SK-N-SH (cell line): Measurements from ENCODE around the gene TMEM165. TPM values are rescaled to one million over a fixed set of nuclear protein-coding genes. Genes with fewer than 3 reads are reported as not detected.

ENCODE experiments used
- CTCF ChIA-PET: fragments of 300-600, 350-600 bp; formaldehyde crosslinking; extraction: SDS; loops from one replicate; lab custom pipeline; 2021; lab: Yijun Ruan, JAX
- POLR2A ChIA-PET: fragments of 350-600 bp; sonication (Branson Sonifier 250); formaldehyde crosslinking; extraction: SDS; loops from one replicate; lab custom pipeline; 2020; ENCODE audit warnings: antibody characterized with exemption, inconsistent platforms; lab: Yijun Ruan, JAX
- DNase-seq: peaks from one replicate; pipeline ENCODE4 v3.0.0; 2012
- H2AFZ ChIP-seq: fragments of 200-600 bp; sonication (generic); 2 replicates; pipeline ENCODE4 v1.8.1; 2016; ENCODE audit warnings: antibody characterized with exemption, mild to moderate bottlenecking, low read depth
- H3F3A ChIP-seq: fragments of 200-600 bp; sonication (generic); replicated peaks from 2 replicates; pipeline ENCODE3; 2016; ENCODE audit warnings: antibody characterized with exemption, mild to moderate bottlenecking; ENCODE audit not compliant: insufficient read depth
- H3K27ac ChIP-seq, 2 experiments: fragments of 200-500 bp in 1 of 2; fragments of 200-600 bp in 1 of 2; sonication (Bioruptor generic) in 1 of 2; sonication (generic), shearing (Covaris generic) in 1 of 2; 2 replicates each; pipeline versions ENCODE4 v1.5.1 to v1.6.1; 2014 to 2016; ENCODE audit warnings: low read depth in 2 of 2, inconsistent platforms in 1 of 2, low read length in 1 of 2, mild to moderate bottlenecking in 1 of 2, mixed read lengths in 1 of 2
- H3K27me3 ChIP-seq: fragments of 200-600 bp; sonication (generic), shearing (Covaris generic); 2 replicates; pipeline ENCODE4 v1.6.1; 2016; ENCODE audit warnings: mixed run types; ENCODE audit not compliant: insufficient read depth
- H3K36me3 ChIP-seq, 2 experiments: fragments of 200-500 bp in 1 of 2; fragments of 200-600 bp in 1 of 2; sonication (Bioruptor generic) in 1 of 2; sonication (generic) in 1 of 2; replicated peaks in 1 of 2; 2 replicates each; pipeline versions ENCODE3 to v1.5.1; 2014 to 2016; ENCODE audit warnings: low read length in 1 of 2, mild to moderate bottlenecking in 1 of 2; ENCODE audit not compliant: insufficient read depth in 2 of 2, control insufficient read depth in 1 of 2
- H3K4me1 ChIP-seq, 2 experiments: fragments of 200-500 bp in 1 of 2; fragments of 200-600 bp in 1 of 2; sonication (Bioruptor generic) in 1 of 2; sonication (generic), shearing (Covaris generic) in 1 of 2; 2 replicates each; pipeline versions ENCODE4 v1.5.1 to v1.6.1; 2014 to 2016; ENCODE audit warnings: low read depth in 1 of 2, low read length in 1 of 2, mixed run types in 1 of 2; ENCODE audit not compliant: insufficient read depth in 2 of 2, control insufficient read depth in 1 of 2
- H3K4me2 ChIP-seq: fragments of 200-600 bp; sonication (generic), shearing (Covaris generic); 2 replicates; pipeline ENCODE4 v1.6.1; 2017; ENCODE audit warnings: mixed run types
- H3K4me3 ChIP-seq, 2 experiments: fragments of 200-500 bp in 1 of 2; fragments of 200-600 bp in 1 of 2; sonication (Bioruptor generic) in 1 of 2; sonication (generic), shearing (Covaris generic) in 1 of 2; 2 replicates each; pipeline versions ENCODE4 v1.5.1 to v1.8.1; 2014 to 2016; ENCODE audit warnings: low read depth in 2 of 2, inconsistent platforms in 1 of 2, low read length in 1 of 2, mild to moderate bottlenecking in 1 of 2, mixed read lengths in 1 of 2, moderate library complexity in 1 of 2
- H3K79me2 ChIP-seq: fragments of 200-600 bp; sonication (generic); 2 replicates; pipeline ENCODE4 v1.8.1; 2017; ENCODE audit warnings: mild to moderate bottlenecking; ENCODE audit not compliant: insufficient read depth
- H3K9ac ChIP-seq: fragments of 200-600 bp; sonication (generic); 2 replicates; pipeline ENCODE4 v1.6.1; 2017; ENCODE audit warnings: mixed run types
- H3K9me2 ChIP-seq: fragments of 200-600 bp; sonication (generic); 2 replicates; pipeline ENCODE4 v1.6.1; 2017; ENCODE audit warnings: mixed run types
- H3K9me3 ChIP-seq: fragments of 200-600 bp; sonication (generic); 2 replicates; pipeline ENCODE4 v1.6.1; 2017; ENCODE audit warnings: mixed run types, mild to moderate bottlenecking, moderate library complexity
- H4K20me1 ChIP-seq: fragments of 200-600 bp; sonication (generic); 2 replicates; pipeline ENCODE4 v1.6.1; 2017; ENCODE audit warnings: mild to moderate bottlenecking, mixed run types; ENCODE audit not compliant: insufficient read depth
- CHD2 ChIP-seq: fragments of 150-350 bp; IDR thresholded peaks from 2 replicates; pipeline ENCODE4 v1.6.1; 2018; ENCODE audit warnings: low read length; ENCODE audit not compliant: partially characterized antibody
- CTCF ChIP-seq: fragments of 200-600 bp; sonication (generic); IDR thresholded peaks from 2 replicates; pipeline ENCODE4 v1.6.1; 2017; ENCODE audit warnings: antibody characterized with exemption, mild to moderate bottlenecking, moderate library complexity
- EP300 ChIP-seq, 2 experiments: IDR thresholded peaks; 2 replicates each; pipeline versions ENCODE4 v1.4.0 to v1.6.1; 2012; ENCODE audit warnings: borderline replicate concordance in 1 of 2, low read depth in 1 of 2, low read length in 1 of 2
- FOXM1 ChIP-seq: IDR thresholded peaks from 2 replicates; pipeline ENCODE4 v1.4.0; 2012; ENCODE audit warnings: low read depth, mild to moderate bottlenecking
- GABPA ChIP-seq: IDR thresholded peaks from 2 replicates; pipeline ENCODE4 v1.4.0; 2012; ENCODE audit warnings: low read depth, mild to moderate bottlenecking
- GATA2 ChIP-seq: sonication (generic); formaldehyde crosslinking; IDR thresholded peaks from 2 replicates; pipeline ENCODE4 v1.5.0; 2020; ENCODE audit warnings: mild to moderate bottlenecking, missing genetic modification reagents
- MAX ChIP-seq: IDR thresholded peaks from 2 replicates; pipeline ENCODE4 v1.4.0; 2012; ENCODE audit warnings: low read depth
- POLR2AphosphoS5 ChIP-seq: IDR thresholded peaks from 2 replicates; pipeline ENCODE4 v1.6.1; 2012; ENCODE audit warnings: low read depth, low read length
- RFX5 ChIP-seq: IDR thresholded peaks from 2 replicates; pipeline ENCODE4 v1.6.1; 2012; ENCODE audit warnings: mild to moderate bottlenecking, improper control_type of control experiment, low read length
- TEAD4 ChIP-seq: IDR thresholded peaks from 2 replicates; pipeline ENCODE4 v1.4.0; 2012; ENCODE audit warnings: mild to moderate bottlenecking, borderline replicate concordance; ENCODE audit not compliant: insufficient read depth
- USF1 ChIP-seq: IDR thresholded peaks from 2 replicates; pipeline ENCODE4 v1.4.0; 2012; ENCODE audit warnings: low read depth, borderline replicate concordance
- WGBS: methylation state at CpG from one replicate; pipeline ENCODE4 v1.1.6; 2017; ENCODE audit warnings: low lambda C conversion rate; 5-methylcytosine and 5-hydroxymethylcytosine counted together
- polyA plus RNA-seq, 3 experiments: library from polyadenylated mRNA; depleted of rRNA; stranded (reverse); fragments of >200 nt; gene quantifications; 2 replicates each; pipeline ENCODE4 v1.2.3, GENCODE V29; 2012

TMEM165 gene
- polyA plus RNA-seq, 1 of the 3 experiments (the other 2 are of a cell fraction) = 58.6 TPM

GRCh38 chr4:55437823-55438222, 42.1 kb downstream of the TMEM165 start:
- Histone ChIP-seq H3F3A (peaks cover 38% of the 10 kb centered on the region), H3K4me1 (peaks cover 2 to 5% of the 10 kb centered on the region in 2 experiments; a peak in 3 of 4 replicates), H2AFZ (no peak overlapping the region), H3K9me2 (no peaks in the 10 kb centered on the region), H3K36me3 (peaks cover 60 to 86% of the 10 kb centered on the region in 2 experiments), H3K79me2 (peaks cover 12% of the 10 kb centered on the region; the same call in 1 of the 2 replicates), H3K4me2 (no peak overlapping the region), H3K9me3 (no peaks in the 10 kb centered on the region), H3K27me3 (no peaks in the 10 kb centered on the region), H3K27ac (no peak overlapping the region; a peak in 1 of 4 replicates), H3K4me3 (no peak overlapping the region), H3K9ac (no peak overlapping the region), H4K20me1 (no peaks in the 10 kb centered on the region)
- no peak for DNase-seq
- TF ChIP-seq CHD2 (no peak), USF1 (no peak)
- ChIA-PET POLR2A (no interaction called here), CTCF (interaction anchor here (0.7 kb wide), 1 partner anchor 299 kb away, joined by 3 read pairs; no protein-coding TSS in a partner anchor)
- WGBS = 95% methylated on average over 3 of the region's 3 CpGs

- POLR2A ChIA-PET = no interaction called here
- Histone ChIP-seq H3K9me2 (no peaks in the 10 kb centered on the region), H2AFZ (no peak overlapping the region)
Observed at GRCh38 chr4:55438314-55438713, 42.6 kb downstream of the TMEM165 start.

GRCh38 chr4:55439023-55439422, 43.3 kb downstream of the TMEM165 start:
- POLR2A ChIA-PET = no interaction called here

More at GRCh38 chr4:55438314-55438713, 42.6 kb downstream of the TMEM165 start:
- Histone ChIP-seq H3K79me2 (peaks cover 10% of the 10 kb centered on the region; the same call in 1 of the 2 replicates), H3K4me2 (no peak overlapping the region), H4K20me1 (no peaks in the 10 kb centered on the region), H3K27ac (no peak overlapping the region), H3K9ac (no peak overlapping the region), H3F3A (peaks cover 40% of the 10 kb centered on the region), H3K27me3 (no peaks in the 10 kb centered on the region), H3K4me3 (no peak overlapping the region)
- WGBS = 94% methylated on average over 1 of the region's 2 CpGs
- CTCF ChIA-PET = no interaction called here
- DNase-seq = no peak
- no peak for TF ChIP-seq TEAD4
- TF ChIP-seq GATA2 (CRISPR knock-in tag) = no peak
- no peak for TF ChIP-seq FOXM1
- TF ChIP-seq, all 33 proteins: peak for 0
- peaks cover 2 to 5% of the 10 kb centered on the region in 2 experiments; a peak in 3 of 4 replicates for H3K4me1 ChIP-seq
- peaks cover 55 to 81% of the 10 kb centered on the region in 2 experiments for H3K36me3 ChIP-seq
- H3K9me3 ChIP-seq = no peaks in the 10 kb centered on the region

More at GRCh38 chr4:55439023-55439422, 43.3 kb downstream of the TMEM165 start:
- CTCF ChIA-PET = no interaction called here
- peaks cover 10% of the 10 kb centered on the region; the same call in 1 of the 2 replicates for H3K79me2 ChIP-seq
- no peaks in the 10 kb centered on the region for H3K27me3 ChIP-seq
- H3K9me3 ChIP-seq = no peaks in the 10 kb centered on the region
- H3K9ac ChIP-seq = no peak overlapping the region
- H3K9me2 ChIP-seq = no peaks in the 10 kb centered on the region
- H3K4me3 ChIP-seq = no peak overlapping the region
- peaks cover 2 to 5% of the 10 kb centered on the region in 2 experiments; a peak in 3 of 4 replicates for H3K4me1 ChIP-seq
- no peak overlapping the region for H3K4me2 ChIP-seq
- no peak for DNase-seq
- H3F3A ChIP-seq = peaks cover 38% of the 10 kb centered on the region
- no peak overlapping the region for H3K27ac ChIP-seq
- H4K20me1 ChIP-seq = no peaks in the 10 kb centered on the region
- H2AFZ ChIP-seq = no peak overlapping the region
- TF ChIP-seq USF1 = no peak
- no peak for TF ChIP-seq POLR2AphosphoS5
- TF ChIP-seq GATA2 (CRISPR knock-in tag) = no peak
- TF ChIP-seq EP300 (IDR thresholded peaks at IDR 0.05; ENCODE audit: borderline replicate concordance in 1 of 2, low read depth in 1 of 2, low read length in 1 of 2) = no peak
- no peak for TF ChIP-seq CTCF
- no peak for TF ChIP-seq RFX5
- no peak for TF ChIP-seq MAX
- no peak for TF ChIP-seq FOXM1
- no peak for TF ChIP-seq GABPA
- H3K36me3 ChIP-seq = peaks cover 55 to 79% of the 10 kb centered on the region in 2 experiments
